IMR-90 (cell line): Measurements from ENCODE around the gene FAM20C. TPM values are rescaled to one million over a fixed set of nuclear protein-coding genes. Genes with fewer than 3 reads are reported as not detected.

Source experiments
- ATAC-seq: fragments of 200-7000 bp; cut with Tn5 transposase; 2 replicates; pipeline ENCODE4 v1.9.1; 2020; ENCODE audit warnings: low read depth, mild to moderate bottlenecking, moderate library complexity
- BruUV-seq: library from RNA; stranded (reverse); fragments of 400-500 nt; replicated peaks from 2 replicates; lab custom pipeline; 2021; lab: Mats Ljungman, UMichigan
- CTCF ChIA-PET: fragments of 300-600 bp; formaldehyde crosslinking; extraction: SDS; loops from one replicate; lab custom pipeline; 2021; ENCODE audit warnings: antibody characterized with exemption; lab: Yijun Ruan, JAX
- POLR2A ChIA-PET: fragments of 300-600 bp; sonication (Branson Sonifier 250); formaldehyde crosslinking; loops from one replicate; lab custom pipeline; 2022; ENCODE audit warnings: antibody characterized with exemption; ENCODE audit not compliant: unreplicated experiment; lab: Charles Lee
- DNase-seq: peaks from one replicate; pipeline ENCODE4 v3.0.0; 2013
- H2AFZ ChIP-seq: replicated peaks from 2 replicates; pipeline ENCODE3; 2013; ENCODE audit warnings: low read length, mild to moderate bottlenecking; ENCODE audit not compliant: poor library complexity
- H2AK5ac ChIP-seq: 2 replicates; pipeline ENCODE4 v1.6.1; 2013; ENCODE audit warnings: low read depth, low read length, inconsistent platforms
- H2AK9ac ChIP-seq: replicated peaks from 2 replicates; pipeline ENCODE3; 2013; ENCODE audit warnings: mild to moderate bottlenecking, low read depth, low read length, moderate library complexity; ENCODE audit not compliant: poor library complexity
- H2BK120ac ChIP-seq: 2 replicates; pipeline ENCODE4 v1.6.1; 2013; ENCODE audit warnings: low read depth, low read length, inconsistent platforms
- H2BK15ac ChIP-seq: 3 replicates; pipeline ENCODE4 v1.6.1; 2013; ENCODE audit warnings: low read depth, low read length, inconsistent platforms
- H2BK20ac ChIP-seq: 2 replicates; pipeline ENCODE4 v1.6.1; 2013; ENCODE audit warnings: low read depth, mild to moderate bottlenecking, inconsistent platforms, low read length, moderate library complexity
- H2BK5ac ChIP-seq: 2 replicates; pipeline ENCODE4 v1.6.1; 2013; ENCODE audit warnings: mild to moderate bottlenecking, low read depth, low read length, inconsistent platforms; ENCODE audit not compliant: poor library complexity, severe bottlenecking
- H3K14ac ChIP-seq: replicated peaks from 2 replicates; pipeline ENCODE4 v1.6.1; 2013; ENCODE audit warnings: low read depth, low read length, inconsistent platforms
- H3K18ac ChIP-seq: 2 replicates; pipeline ENCODE4 v1.6.1; 2013; ENCODE audit warnings: low read depth, low read length, control low read depth
- H3K23ac ChIP-seq: 2 replicates; pipeline ENCODE4 v1.6.1; 2013; ENCODE audit warnings: low read depth, low read length, inconsistent platforms
- H3K27ac ChIP-seq: 2 replicates; pipeline ENCODE4 v1.5.1; 2013; ENCODE audit warnings: mild to moderate bottlenecking, control low read depth, low read length; ENCODE audit not compliant: insufficient read depth
- H3K27me3 ChIP-seq: 2 replicates; pipeline ENCODE4 v1.6.1; 2013; ENCODE audit warnings: low read length; ENCODE audit not compliant: control insufficient read depth, insufficient read depth
- H3K36me3 ChIP-seq: 2 replicates; pipeline ENCODE4 v1.6.1; 2013; ENCODE audit warnings: low read length, mixed read lengths; ENCODE audit not compliant: control insufficient read depth, insufficient read depth
- H3K4ac ChIP-seq: 2 replicates; pipeline ENCODE4 v1.6.1; 2013; ENCODE audit warnings: low read depth, low read length, inconsistent platforms
- H3K4me1 ChIP-seq: 2 replicates; pipeline ENCODE4 v1.6.1; 2013; ENCODE audit warnings: low read length, mixed read lengths; ENCODE audit not compliant: control insufficient read depth, insufficient read depth
- H3K4me2 ChIP-seq: 2 replicates; pipeline ENCODE4 v1.6.1; 2013; ENCODE audit warnings: low read depth, mild to moderate bottlenecking, control low read depth, low read length, moderate library complexity
- H3K4me3 ChIP-seq: 2 replicates; pipeline ENCODE4 v1.5.1; 2013; ENCODE audit warnings: low read depth, mild to moderate bottlenecking, control low read depth, low read length, moderate library complexity; ENCODE audit not compliant: insufficient read depth
- H3K56ac ChIP-seq: 2 replicates; pipeline ENCODE4 v1.6.1; 2013; ENCODE audit warnings: low read length, inconsistent platforms; ENCODE audit not compliant: insufficient read depth; ENCODE audit errors: extremely low read depth
- H3K79me1 ChIP-seq, 2 experiments: 2 replicates each; pipeline ENCODE4 v1.6.1; 2013; ENCODE audit warnings: low read length in 2 of 2, inconsistent platforms in 1 of 2, low read depth in 1 of 2
- H3K9ac ChIP-seq: 2 replicates; pipeline ENCODE4 v1.6.1; 2013; ENCODE audit warnings: low read depth, low read length, control low read depth
- H3K9me1 ChIP-seq: 2 replicates; pipeline ENCODE4 v1.6.1; 2013; ENCODE audit warnings: low read length, inconsistent platforms; ENCODE audit not compliant: insufficient read depth
- H3K9me3 ChIP-seq: 2 replicates; pipeline ENCODE4 v1.6.1; 2013; ENCODE audit warnings: low read length; ENCODE audit not compliant: control insufficient read depth, insufficient read depth
- H4K20me1 ChIP-seq: 2 replicates; pipeline ENCODE4 v1.6.1; 2013; ENCODE audit warnings: low read length, inconsistent platforms; ENCODE audit not compliant: insufficient read depth
- H4K5ac ChIP-seq: 2 replicates; pipeline ENCODE4 v1.6.1; 2013; ENCODE audit warnings: mild to moderate bottlenecking, low read depth, low read length, control low read depth
- H4K8ac ChIP-seq, 2 experiments: 2 replicates each; pipeline ENCODE4 v1.6.1; 2013; ENCODE audit warnings: low read depth in 2 of 2, low read length in 2 of 2, control low read depth in 1 of 2, inconsistent platforms in 1 of 2
- H4K91ac ChIP-seq: 2 replicates; pipeline ENCODE4 v1.6.1; 2013; ENCODE audit warnings: low read depth, low read length, inconsistent platforms; ENCODE audit not compliant: insufficient read depth
- BHLHE40 ChIP-seq: fragments of 150-350 bp; IDR thresholded peaks from 2 replicates; pipeline ENCODE4 v1.6.1; 2016; ENCODE audit warnings: mild to moderate bottlenecking, low read depth, low read length
- CEBPB ChIP-seq: IDR thresholded peaks from 2 replicates; pipeline ENCODE4 v1.6.1; 2012; ENCODE audit warnings: low read depth, low read length, improper control_type of control experiment
- CHD1 ChIP-seq: IDR thresholded peaks from 2 replicates; pipeline ENCODE4 v1.6.1; 2012; ENCODE audit warnings: low read depth, low read length, improper control_type of control experiment
- FOS ChIP-seq: fragments of 150-350 bp; IDR thresholded peaks from 2 replicates; pipeline ENCODE4 v1.6.1; 2016; ENCODE audit warnings: low read depth, low read length
- MAFK ChIP-seq: IDR thresholded peaks from 2 replicates; pipeline ENCODE4 v1.6.1; 2012; ENCODE audit warnings: low read depth, low read length, improper control_type of control experiment
- MAZ ChIP-seq: IDR thresholded peaks from 2 replicates; pipeline ENCODE4 v1.6.1; 2012; ENCODE audit warnings: low read depth, mild to moderate bottlenecking, low read length, improper control_type of control experiment, moderate library complexity, borderline replicate concordance
- MXI1 ChIP-seq: IDR thresholded peaks from 2 replicates; pipeline ENCODE4 v1.6.1; 2012; ENCODE audit warnings: low read depth, mild to moderate bottlenecking, low read length, moderate library complexity, borderline replicate concordance
- NFE2L2 ChIP-seq: fragments of 150-350 bp; IDR thresholded peaks from 2 replicates; pipeline ENCODE4 v1.6.1; 2016; ENCODE audit warnings: low read depth, mild to moderate bottlenecking, low read length
- POLR2A ChIP-seq: IDR thresholded peaks from 2 replicates; pipeline ENCODE4 v1.6.1; 2012; ENCODE audit warnings: mild to moderate bottlenecking, low read depth, low read length
- RAD21 ChIP-seq: IDR thresholded peaks from 2 replicates; pipeline ENCODE4 v1.6.1; 2012; ENCODE audit warnings: low read length, improper control_type of control experiment
- RCOR1 ChIP-seq: IDR thresholded peaks from 2 replicates; pipeline ENCODE4 v1.6.1; 2012; ENCODE audit warnings: mild to moderate bottlenecking, low read length, improper control_type of control experiment; ENCODE audit not compliant: insufficient replicate concordance
- RFX5 ChIP-seq: IDR thresholded peaks from 2 replicates; pipeline ENCODE4 v1.8.0; 2012; ENCODE audit warnings: low read depth, mild to moderate bottlenecking, low read length, moderate library complexity
- SMC3 ChIP-seq: fragments of 150-350 bp; IDR thresholded peaks from 2 replicates; pipeline ENCODE4 v1.6.1; 2016; ENCODE audit warnings: low read depth, mild to moderate bottlenecking, antibody characterized with exemption, low read length, moderate library complexity
- WGBS, 2 experiments: methylation state at CpG; one replicate each; pipeline versions ENCODE4 v1.1.5 to v1.1.7; 2013; ENCODE audit warnings: missing lambda C conversion rate in 2 of 2; ENCODE audit not compliant: insufficient read length in 1 of 2; ENCODE audit errors: extremely low coverage in 2 of 2; 5-methylcytosine and 5-hydroxymethylcytosine counted together
- dilution Hi-C: fragments of 300-500 bp; cut with HindIII; formaldehyde crosslinking; loops from one replicate; pipeline ENCODE4 v1.14.3; 2018; ENCODE audit warnings: low sequenced_read_pairs; ENCODE audit not compliant: unreplicated experiment
- in situ Hi-C: fragments of 300-500 bp; cut with MboI; formaldehyde crosslinking; loops from 3 replicates; pipeline ENCODE4 v1.14.3; 2019; ENCODE audit warnings: low sequenced_read_pairs, inconsistent platforms, mixed read lengths
- intact Hi-C: fragments of 100-400 bp; cut with micrococcal nuclease; formaldehyde crosslinking; loops from 2 replicates; pipeline ENCODE4 v1.10.0; 2022
- polyA plus RNA-seq, 3 experiments: library from polyadenylated mRNA; depleted of rRNA; stranded (reverse); fragments of >200 nt; gene quantifications; 2 replicates each; pipeline ENCODE4 v1.2.3, GENCODE V29; 2012; ENCODE audit warnings: low replicate concordance in 1 of 3
- total RNA-seq: library from RNA; depleted of rRNA; stranded (reverse); fragments of >200 nt; gene quantifications from 2 replicates; pipeline ENCODE4 v1.2.3, GENCODE V29; 2012
- TF ChIP-seq, protein P1 (sequence below): conservative IDR thresholded peaks from 2 replicates; pipeline ENCODE4 v1.5.1; 2012; ENCODE audit warnings: mild to moderate bottlenecking, low read depth, low read length, improper control_type of control experiment
- TF ChIP-seq, protein P2 (sequence below): fragments of 150-350 bp; IDR thresholded peaks from 2 replicates; pipeline ENCODE4 v1.6.1; 2017; ENCODE audit warnings: mild to moderate bottlenecking, antibody characterized with exemption, low read length, low read depth
- TF ChIP-seq, protein P3 (sequence below): fragments of 150-350 bp; IDR thresholded peaks from 2 replicates; pipeline ENCODE4 v1.6.1; 2016; ENCODE audit warnings: low read depth, mild to moderate bottlenecking, low read length, moderate library complexity, borderline replicate concordance

Gene FAM20C
- total and polyA plus RNA-seq, 2 of the 4 experiments (the other 2 are of a cell fraction), result 7.7 to 36.6 TPM

DNA sequence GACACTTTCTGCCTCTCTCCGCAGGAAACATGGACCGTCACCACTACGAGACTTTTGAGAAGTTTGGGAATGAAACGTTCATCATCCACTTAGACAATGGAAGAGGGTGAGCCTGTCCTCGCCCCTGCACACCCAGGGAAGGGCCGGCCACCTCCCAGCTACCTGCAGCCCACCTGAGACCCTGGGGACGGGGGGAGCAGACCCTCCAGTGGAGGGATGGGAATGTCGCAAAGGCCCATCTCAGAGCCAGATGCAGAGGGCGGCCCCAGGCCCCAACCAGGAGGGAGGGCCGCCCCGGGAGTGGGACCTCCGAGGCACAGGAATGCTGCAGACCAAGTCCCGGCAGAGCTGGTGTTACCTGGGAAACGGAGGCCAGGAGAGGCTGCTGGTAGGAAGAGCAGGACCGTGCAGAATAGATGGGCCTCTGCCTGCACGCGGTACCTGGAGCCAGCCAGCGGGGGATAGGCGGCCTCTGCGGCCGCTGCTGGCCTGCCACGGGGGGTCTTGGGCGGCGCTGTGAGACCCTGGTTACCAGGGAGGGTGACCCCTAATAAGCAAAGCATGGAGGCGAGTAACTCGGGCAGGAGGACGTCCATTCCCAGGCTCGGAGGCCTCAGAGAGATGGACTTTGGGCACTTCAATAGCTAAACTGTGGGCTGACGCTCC lies 64.7 kb downstream of the FAM20C start:
- H3K9ac ChIP-seq, result no peak overlapping the region
- no peaks in the 10 kb centered on the region for H3K79me1 ChIP-seq
- H3K23ac ChIP-seq, result no peak overlapping the region
- in situ Hi-C loops, result no loop called here
- dilution Hi-C loops, result no loop called here
- no peak overlapping the region for H4K8ac ChIP-seq
- TF ChIP-seq CEBPB (no peak), BHLHE40 (no peak), NFE2L2 (no peak), RFX5 (no peak), MXI1 (no peak), CHD1 (no peak), RCOR1 (no peak), SMC3 (no peak), POLR2A (no peak), MAZ (no peak), RAD21 (no peak), MAFK (no peak), FOS (no peak)
- TF ChIP-seq, protein P1, sequence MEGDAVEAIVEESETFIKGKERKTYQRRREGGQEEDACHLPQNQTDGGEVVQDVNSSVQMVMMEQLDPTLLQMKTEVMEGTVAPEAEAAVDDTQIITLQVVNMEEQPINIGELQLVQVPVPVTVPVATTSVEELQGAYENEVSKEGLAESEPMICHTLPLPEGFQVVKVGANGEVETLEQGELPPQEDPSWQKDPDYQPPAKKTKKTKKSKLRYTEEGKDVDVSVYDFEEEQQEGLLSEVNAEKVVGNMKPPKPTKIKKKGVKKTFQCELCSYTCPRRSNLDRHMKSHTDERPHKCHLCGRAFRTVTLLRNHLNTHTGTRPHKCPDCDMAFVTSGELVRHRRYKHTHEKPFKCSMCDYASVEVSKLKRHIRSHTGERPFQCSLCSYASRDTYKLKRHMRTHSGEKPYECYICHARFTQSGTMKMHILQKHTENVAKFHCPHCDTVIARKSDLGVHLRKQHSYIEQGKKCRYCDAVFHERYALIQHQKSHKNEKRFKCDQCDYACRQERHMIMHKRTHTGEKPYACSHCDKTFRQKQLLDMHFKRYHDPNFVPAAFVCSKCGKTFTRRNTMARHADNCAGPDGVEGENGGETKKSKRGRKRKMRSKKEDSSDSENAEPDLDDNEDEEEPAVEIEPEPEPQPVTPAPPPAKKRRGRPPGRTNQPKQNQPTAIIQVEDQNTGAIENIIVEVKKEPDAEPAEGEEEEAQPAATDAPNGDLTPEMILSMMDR, result no peak
- TF ChIP-seq, protein P2, sequence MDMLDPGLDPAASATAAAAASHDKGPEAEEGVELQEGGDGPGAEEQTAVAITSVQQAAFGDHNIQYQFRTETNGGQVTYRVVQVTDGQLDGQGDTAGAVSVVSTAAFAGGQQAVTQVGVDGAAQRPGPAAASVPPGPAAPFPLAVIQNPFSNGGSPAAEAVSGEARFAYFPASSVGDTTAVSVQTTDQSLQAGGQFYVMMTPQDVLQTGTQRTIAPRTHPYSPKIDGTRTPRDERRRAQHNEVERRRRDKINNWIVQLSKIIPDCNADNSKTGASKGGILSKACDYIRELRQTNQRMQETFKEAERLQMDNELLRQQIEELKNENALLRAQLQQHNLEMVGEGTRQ, result no peak
- TF ChIP-seq, protein P3, sequence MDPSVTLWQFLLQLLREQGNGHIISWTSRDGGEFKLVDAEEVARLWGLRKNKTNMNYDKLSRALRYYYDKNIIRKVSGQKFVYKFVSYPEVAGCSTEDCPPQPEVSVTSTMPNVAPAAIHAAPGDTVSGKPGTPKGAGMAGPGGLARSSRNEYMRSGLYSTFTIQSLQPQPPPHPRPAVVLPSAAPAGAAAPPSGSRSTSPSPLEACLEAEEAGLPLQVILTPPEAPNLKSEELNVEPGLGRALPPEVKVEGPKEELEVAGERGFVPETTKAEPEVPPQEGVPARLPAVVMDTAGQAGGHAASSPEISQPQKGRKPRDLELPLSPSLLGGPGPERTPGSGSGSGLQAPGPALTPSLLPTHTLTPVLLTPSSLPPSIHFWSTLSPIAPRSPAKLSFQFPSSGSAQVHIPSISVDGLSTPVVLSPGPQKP, result no peak
- ATAC-seq (no peak), DNase-seq (no peak)
- no peak overlapping the region for H2AFZ ChIP-seq
- no peak overlapping the region for H3K18ac ChIP-seq
- H4K91ac ChIP-seq, result no peak overlapping the region
- no peak overlapping the region for H3K4ac ChIP-seq
- no peak overlapping the region for H2BK15ac ChIP-seq
- peaks cover 92% of the 10 kb centered on the region for H3K36me3 ChIP-seq
- H2BK5ac ChIP-seq, result no peak overlapping the region
- CTCF ChIA-PET, result no interaction called here
- H3K4me3 ChIP-seq, result no peak overlapping the region
- no peak overlapping the region for H2BK120ac ChIP-seq
- no peaks in the 10 kb centered on the region for H3K9me1 ChIP-seq
- H4K5ac ChIP-seq, result no peak overlapping the region
- intact Hi-C loops, result no loop called here
- H3K9me3 ChIP-seq, result peaks cover 19% of the 10 kb centered on the region
- H2AK5ac ChIP-seq, result no peak overlapping the region
- H3K27ac ChIP-seq, result no peak overlapping the region
- no peaks in the 10 kb centered on the region for H3K4me1 ChIP-seq
- H3K4me2 ChIP-seq, result no peak overlapping the region
- WGBS, 2 experiments, result 98% methylated on average over 16 of the region's 29 CpGs; no CpG with 5 or more reads in 1 of the 2 experiments
- no peaks in the 10 kb centered on the region for H3K27me3 ChIP-seq
- no peak overlapping the region for H2BK20ac ChIP-seq
- BruUV-seq, result no TSS peak
- H3K14ac ChIP-seq, result no peak overlapping the region
- no peak overlapping the region for H2AK9ac ChIP-seq
- H4K20me1 ChIP-seq, result no peaks in the 10 kb centered on the region
- POLR2A ChIA-PET, result no interaction called here
- no peak overlapping the region for H3K56ac ChIP-seq
